SK-N-SH treated with all-trans-retinoic acid at 6 μM for 48 hours (cell line): ENCODE measurements around the gene KCNMA1.
A peak's percentile ranks its signal among the peaks of the same experiment; 100 is the strongest.

Experiments used
- ATAC-seq: fragments of 200-7000 bp; cut with Tn5 transposase; 3 replicates; pipeline ENCODE4 v1.9.1; 2020; ENCODE audit warnings: mild to moderate bottlenecking, moderate library complexity
- ARNTL ChIP-seq: fragments of 450-650 bp; formaldehyde crosslinking; IDR thresholded peaks from 2 replicates; pipeline ENCODE4 v1.5.0; 2020; ENCODE audit warnings: low read depth, mild to moderate bottlenecking, moderate library complexity, borderline replicate concordance
- BACH2 ChIP-seq: fragments of 250-450 bp; sonication (Bioruptor Pico); IDR thresholded peaks from 2 replicates; pipeline ENCODE4 v1.9.0; 2021; ENCODE audit warnings: mild to moderate bottlenecking, borderline replicate concordance
- CSDC2 ChIP-seq: fragments of 250-450 bp; sonication (Bioruptor Pico); IDR thresholded peaks from 2 replicates; pipeline ENCODE4 v1.5.0; 2020; ENCODE audit warnings: mild to moderate bottlenecking, moderate library complexity
- ESRRG ChIP-seq: fragments of 250-450 bp; sonication (Bioruptor Pico); IDR thresholded peaks from 2 replicates; pipeline ENCODE4 v1.6.1; 2021; ENCODE audit warnings: mild to moderate bottlenecking
- GLIS3 ChIP-seq: fragments of 250-450 bp; sonication (Bioruptor Pico); IDR thresholded peaks from 2 replicates; pipeline ENCODE4 v1.5.0; 2020; ENCODE audit warnings: mild to moderate bottlenecking, moderate library complexity
- ISL1 ChIP-seq: fragments of 250-450 bp; sonication (Bioruptor Pico); IDR thresholded peaks from 2 replicates; pipeline ENCODE4 v2.1.2; 2022; ENCODE audit warnings: mild to moderate bottlenecking, moderate library complexity
- OSR1 ChIP-seq: fragments of 250-450 bp; sonication (Bioruptor Pico); IDR thresholded peaks from 2 replicates; pipeline ENCODE4 v1.8.0; 2022; ENCODE audit warnings: moderate library complexity, mild to moderate bottlenecking, inconsistent platforms
- PPARA ChIP-seq: fragments of 250-450 bp; sonication (Bioruptor Pico); IDR thresholded peaks from 2 replicates; pipeline ENCODE4 v1.5.0; 2020; ENCODE audit warnings: mild to moderate bottlenecking, borderline replicate concordance
- SNAI2 ChIP-seq: fragments of 250-450 bp; sonication (Bioruptor Pico); IDR thresholded peaks from 2 replicates; pipeline ENCODE4 v1.5.0; 2020; ENCODE audit warnings: mild to moderate bottlenecking, moderate library complexity
- TCF4 ChIP-seq: fragments of 250-450 bp; sonication (Bioruptor Pico); IDR thresholded peaks from 2 replicates; pipeline ENCODE4 v1.8.0; 2021; ENCODE audit warnings: mild to moderate bottlenecking, moderate library complexity, borderline replicate concordance
- TOX ChIP-seq: fragments of 250-450 bp; sonication (Bioruptor Pico); IDR thresholded peaks from 2 replicates; pipeline ENCODE4 v1.8.0; 2021; ENCODE audit warnings: mild to moderate bottlenecking, moderate library complexity, borderline replicate concordance
- ZFP3 ChIP-seq: fragments of 250-450 bp; sonication (Bioruptor Pico); IDR thresholded peaks from 2 replicates; pipeline ENCODE4 v1.5.0; 2020; ENCODE audit warnings: mild to moderate bottlenecking, moderate library complexity
- ZFP30 ChIP-seq: fragments of 450-650 bp; formaldehyde crosslinking; IDR thresholded peaks from 2 replicates; pipeline ENCODE4 v1.5.0; 2022; ENCODE audit warnings: mild to moderate bottlenecking, moderate library complexity
- ZNF565 ChIP-seq: fragments of 450-650 bp; formaldehyde crosslinking; conservative IDR thresholded peaks from 2 replicates; pipeline ENCODE4 v1.5.0; 2020; ENCODE audit warnings: low read depth, mild to moderate bottlenecking, moderate library complexity
- ZNF70 ChIP-seq: fragments of 450-650 bp; formaldehyde crosslinking; IDR thresholded peaks from 2 replicates; pipeline ENCODE4 v1.5.0; 2020; ENCODE audit warnings: mild to moderate bottlenecking, moderate library complexity
- TF ChIP-seq, protein P1 (sequence below): fragments of 250-450 bp; sonication (Bioruptor Pico); IDR thresholded peaks from 2 replicates; pipeline ENCODE4 v1.8.0; 2021; ENCODE audit warnings: low read depth, mild to moderate bottlenecking, moderate library complexity, borderline replicate concordance
- TF ChIP-seq, protein P2 (sequence below): fragments of 250-450 bp; sonication (Bioruptor Pico); IDR thresholded peaks from 2 replicates; pipeline ENCODE4 v1.5.0; 2020; ENCODE audit warnings: mild to moderate bottlenecking, moderate library complexity
- TF ChIP-seq, protein P3 (sequence below): fragments of 250-450 bp; sonication (Bioruptor Pico); IDR thresholded peaks from 2 replicates; pipeline ENCODE4 v1.5.1; 2021; ENCODE audit warnings: mild to moderate bottlenecking, moderate library complexity
- TF ChIP-seq, protein P4 (sequence below): fragments of 250-450 bp; sonication (Bioruptor Pico); IDR thresholded peaks from 2 replicates; pipeline ENCODE4 v1.5.1; 2020; ENCODE audit warnings: low read depth, mild to moderate bottlenecking, moderate library complexity

KCNMA1 gene

DNA sequence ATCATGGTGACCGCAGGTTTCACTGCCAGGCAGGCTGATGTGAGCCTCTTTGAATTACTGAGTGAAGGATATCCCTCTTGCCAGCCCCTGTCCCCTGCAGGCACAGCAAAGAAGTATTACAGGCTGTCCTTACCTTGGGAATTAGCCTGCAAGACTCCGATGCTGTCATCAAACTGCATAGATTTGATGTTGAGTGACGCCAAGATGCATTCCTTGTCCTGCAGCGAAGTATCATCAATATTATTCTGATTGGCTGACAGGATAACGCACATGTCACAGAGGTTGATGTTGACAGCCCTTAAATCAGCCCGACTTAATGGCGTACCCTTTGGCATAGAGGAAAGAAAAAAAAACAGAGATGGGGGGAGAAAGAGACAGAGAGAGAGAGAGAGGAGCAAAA is 693.0 kb downstream of the KCNMA1 start:
- no peak for ATAC-seq
- TF ChIP-seq ISL1 (no peak), ESRRG (CRISPR knock-in tag) (no peak), ZFP30 (no peak), ARNTL (CRISPR knock-in tag) (no peak), TOX (CRISPR knock-in tag) (no peak), GLIS3 (no peak), ZNF70 (CRISPR knock-in tag) (no peak), CSDC2 (CRISPR knock-in tag) (no peak), ZNF565 (no peak), TCF4 (CRISPR knock-in tag) (no peak), PPARA (CRISPR knock-in tag) (no peak)
- TF ChIP-seq, protein P1, sequence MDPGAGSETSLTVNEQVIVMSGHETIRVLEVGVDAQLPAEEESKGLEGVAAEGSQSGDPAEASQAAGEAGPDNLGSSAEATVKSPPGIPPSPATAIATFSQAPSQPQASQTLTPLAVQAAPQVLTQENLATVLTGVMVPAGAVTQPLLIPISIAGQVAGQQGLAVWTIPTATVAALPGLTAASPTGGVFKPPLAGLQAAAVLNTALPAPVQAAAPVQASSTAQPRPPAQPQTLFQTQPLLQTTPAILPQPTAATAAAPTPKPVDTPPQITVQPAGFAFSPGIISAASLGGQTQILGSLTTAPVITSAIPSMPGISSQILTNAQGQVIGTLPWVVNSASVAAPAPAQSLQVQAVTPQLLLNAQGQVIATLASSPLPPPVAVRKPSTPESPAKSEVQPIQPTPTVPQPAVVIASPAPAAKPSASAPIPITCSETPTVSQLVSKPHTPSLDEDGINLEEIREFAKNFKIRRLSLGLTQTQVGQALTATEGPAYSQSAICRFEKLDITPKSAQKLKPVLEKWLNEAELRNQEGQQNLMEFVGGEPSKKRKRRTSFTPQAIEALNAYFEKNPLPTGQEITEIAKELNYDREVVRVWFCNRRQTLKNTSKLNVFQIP (CRISPR knock-in tag) = no peak
- TF ChIP-seq, protein P2, sequence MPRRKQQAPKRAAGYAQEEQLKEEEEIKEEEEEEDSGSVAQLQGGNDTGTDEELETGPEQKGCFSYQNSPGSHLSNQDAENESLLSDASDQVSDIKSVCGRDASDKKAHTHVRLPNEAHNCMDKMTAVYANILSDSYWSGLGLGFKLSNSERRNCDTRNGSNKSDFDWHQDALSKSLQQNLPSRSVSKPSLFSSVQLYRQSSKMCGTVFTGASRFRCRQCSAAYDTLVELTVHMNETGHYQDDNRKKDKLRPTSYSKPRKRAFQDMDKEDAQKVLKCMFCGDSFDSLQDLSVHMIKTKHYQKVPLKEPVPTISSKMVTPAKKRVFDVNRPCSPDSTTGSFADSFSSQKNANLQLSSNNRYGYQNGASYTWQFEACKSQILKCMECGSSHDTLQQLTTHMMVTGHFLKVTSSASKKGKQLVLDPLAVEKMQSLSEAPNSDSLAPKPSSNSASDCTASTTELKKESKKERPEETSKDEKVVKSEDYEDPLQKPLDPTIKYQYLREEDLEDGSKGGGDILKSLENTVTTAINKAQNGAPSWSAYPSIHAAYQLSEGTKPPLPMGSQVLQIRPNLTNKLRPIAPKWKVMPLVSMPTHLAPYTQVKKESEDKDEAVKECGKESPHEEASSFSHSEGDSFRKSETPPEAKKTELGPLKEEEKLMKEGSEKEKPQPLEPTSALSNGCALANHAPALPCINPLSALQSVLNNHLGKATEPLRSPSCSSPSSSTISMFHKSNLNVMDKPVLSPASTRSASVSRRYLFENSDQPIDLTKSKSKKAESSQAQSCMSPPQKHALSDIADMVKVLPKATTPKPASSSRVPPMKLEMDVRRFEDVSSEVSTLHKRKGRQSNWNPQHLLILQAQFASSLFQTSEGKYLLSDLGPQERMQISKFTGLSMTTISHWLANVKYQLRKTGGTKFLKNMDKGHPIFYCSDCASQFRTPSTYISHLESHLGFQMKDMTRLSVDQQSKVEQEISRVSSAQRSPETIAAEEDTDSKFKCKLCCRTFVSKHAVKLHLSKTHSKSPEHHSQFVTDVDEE (CRISPR knock-in tag) = no peak
- TF ChIP-seq, protein P3, sequence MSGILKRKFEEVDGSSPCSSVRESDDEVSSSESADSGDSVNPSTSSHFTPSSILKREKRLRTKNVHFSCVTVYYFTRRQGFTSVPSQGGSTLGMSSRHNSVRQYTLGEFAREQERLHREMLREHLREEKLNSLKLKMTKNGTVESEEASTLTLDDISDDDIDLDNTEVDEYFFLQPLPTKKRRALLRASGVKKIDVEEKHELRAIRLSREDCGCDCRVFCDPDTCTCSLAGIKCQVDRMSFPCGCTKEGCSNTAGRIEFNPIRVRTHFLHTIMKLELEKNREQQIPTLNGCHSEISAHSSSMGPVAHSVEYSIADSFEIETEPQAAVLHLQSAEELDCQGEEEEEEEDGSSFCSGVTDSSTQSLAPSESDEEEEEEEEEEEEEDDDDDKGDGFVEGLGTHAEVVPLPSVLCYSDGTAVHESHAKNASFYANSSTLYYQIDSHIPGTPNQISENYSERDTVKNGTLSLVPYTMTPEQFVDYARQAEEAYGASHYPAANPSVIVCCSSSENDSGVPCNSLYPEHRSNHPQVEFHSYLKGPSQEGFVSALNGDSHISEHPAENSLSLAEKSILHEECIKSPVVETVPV (CRISPR knock-in tag) = no peak

DNA sequence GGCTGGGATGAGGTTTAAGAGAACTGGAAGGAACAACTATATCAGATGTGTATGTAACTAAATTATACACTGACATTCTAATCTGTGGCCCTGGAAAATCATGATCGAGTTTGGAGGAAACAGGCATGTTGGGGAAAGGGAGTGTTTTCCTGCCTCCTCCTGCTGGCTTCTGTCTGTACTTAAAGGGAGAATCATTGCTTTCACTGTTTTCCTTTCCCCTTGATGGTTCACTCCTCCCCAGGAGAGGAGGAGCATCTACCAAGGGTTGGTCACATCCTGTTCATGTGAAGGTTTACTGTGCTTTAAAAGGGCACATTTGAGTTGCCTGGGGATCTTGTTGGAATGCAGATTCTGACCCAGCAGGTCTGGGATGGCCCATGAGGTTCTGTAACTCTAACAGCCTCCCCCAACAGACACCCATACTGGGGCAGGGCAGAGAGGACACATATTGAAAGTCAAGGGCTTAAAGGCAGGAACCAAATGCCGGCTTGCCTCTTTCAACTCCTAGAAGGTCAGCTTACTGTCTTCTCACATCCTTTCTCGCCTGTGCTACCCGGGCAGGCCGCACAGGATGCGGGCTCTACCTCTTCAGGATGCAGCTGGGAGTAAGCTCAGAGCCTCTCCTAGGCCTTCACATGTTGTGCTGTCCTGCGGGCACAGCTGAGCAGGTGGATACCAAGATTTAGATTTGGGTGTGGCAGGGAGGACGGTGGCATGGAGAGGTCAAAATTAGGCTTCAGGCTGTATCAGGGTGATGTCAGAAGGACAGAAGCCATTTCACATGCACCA is 694.8 kb downstream of the KCNMA1 start:
- ATAC-seq = no peak
- no peak for TF ChIP-seq TCF4 (CRISPR knock-in tag)
- no peak for TF ChIP-seq ZFP3
- no peak for TF ChIP-seq GLIS3
- TF ChIP-seq ZNF70 (CRISPR knock-in tag) = no peak
- TF ChIP-seq ISL1 = no peak
- TF ChIP-seq, protein P4, sequence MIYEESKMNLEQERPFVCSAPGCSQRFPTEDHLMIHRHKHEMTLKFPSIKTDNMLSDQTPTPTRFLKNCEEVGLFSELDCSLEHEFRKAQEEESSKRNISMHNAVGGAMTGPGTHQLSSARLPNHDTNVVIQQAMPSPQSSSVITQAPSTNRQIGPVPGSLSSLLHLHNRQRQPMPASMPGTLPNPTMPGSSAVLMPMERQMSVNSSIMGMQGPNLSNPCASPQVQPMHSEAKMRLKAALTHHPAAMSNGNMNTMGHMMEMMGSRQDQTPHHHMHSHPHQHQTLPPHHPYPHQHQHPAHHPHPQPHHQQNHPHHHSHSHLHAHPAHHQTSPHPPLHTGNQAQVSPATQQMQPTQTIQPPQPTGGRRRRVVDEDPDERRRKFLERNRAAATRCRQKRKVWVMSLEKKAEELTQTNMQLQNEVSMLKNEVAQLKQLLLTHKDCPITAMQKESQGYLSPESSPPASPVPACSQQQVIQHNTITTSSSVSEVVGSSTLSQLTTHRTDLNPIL (CRISPR knock-in tag) = no peak
- no peak for TF ChIP-seq SNAI2 (CRISPR knock-in tag)
- TF ChIP-seq BACH2 (CRISPR knock-in tag) = no peak
- TF ChIP-seq ZNF565 = no peak
- TF ChIP-seq OSR1 (CRISPR knock-in tag) = no peak
- TF ChIP-seq TOX (CRISPR knock-in tag) = no peak
- TF ChIP-seq, all 23 proteins: peak for 0

DNA sequence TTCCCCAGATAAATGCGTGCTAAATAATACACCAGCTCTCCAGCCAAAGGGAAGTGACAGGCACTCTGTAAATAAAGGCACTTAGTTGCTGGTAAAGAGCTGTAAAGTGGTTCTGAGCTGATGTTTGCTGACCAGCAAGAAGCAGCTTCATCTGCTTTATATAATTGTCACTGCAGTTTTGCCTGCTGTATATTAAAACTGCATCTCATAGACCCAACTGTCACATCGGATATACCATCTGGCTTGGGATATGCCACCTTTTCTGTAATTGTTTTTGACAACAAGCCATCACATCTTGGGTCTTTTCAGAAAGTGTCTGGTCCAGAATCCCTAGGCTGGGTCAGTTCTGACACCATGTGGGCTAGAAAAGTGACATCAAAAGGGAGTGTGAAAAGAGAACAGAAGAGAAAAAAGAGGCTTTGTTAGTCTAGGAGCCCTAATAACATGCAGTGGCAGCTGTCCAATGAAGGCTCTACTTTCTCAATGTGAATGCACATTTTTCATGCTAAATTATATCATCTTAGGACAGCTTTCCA is 697.6 kb downstream of the KCNMA1 start:
- peak; percentile 44; the same call in 1 of the 3 replicates for ATAC-seq
- peak; percentile 33; the same call in 1 of the 2 replicates for TF ChIP-seq TCF4 (CRISPR knock-in tag)
- TF ChIP-seq, protein P2 (CRISPR knock-in tag) = peak; percentile 26; the same call in 1 of the 2 replicates
- TF ChIP-seq ISL1 = no peak
